Keratinocyte (primary cell): ENCODE measurements around the gene TMBIM1. TPM values are rescaled to one million over a fixed set of nuclear protein-coding genes. Genes with fewer than 3 reads are reported as not detected.

ENCODE experiments used
- DNase-seq: peaks from one replicate; pipeline ENCODE4 v3.0.0-alpha.2; 2011; ENCODE audit warnings: low read depth, missing footprints, low spot score
- FAIRE-seq: peaks from 2 replicates; lab custom pipeline; 2011; peaks lifted over from hg19 to GRCh38; lab: Jason Lieb, UNC
- H2AFZ ChIP-seq: 2 replicates; pipeline ENCODE4 v1.6.0; 2012; ENCODE audit warnings: low read length, control low read depth, inconsistent platforms; ENCODE audit not compliant: control insufficient read depth
- H3K27ac ChIP-seq: 2 replicates; pipeline ENCODE4 v1.5.1; 2011; ENCODE audit warnings: low read length; ENCODE audit not compliant: control insufficient read depth, insufficient read depth
- H3K27me3 ChIP-seq: 3 replicates; pipeline ENCODE4 v1.6.0; 2011; ENCODE audit warnings: low read length; ENCODE audit not compliant: control insufficient read depth, insufficient read depth; ENCODE audit errors: extremely low read depth
- H3K36me3 ChIP-seq, 2 experiments: 2 replicates in 1 of 2; 3 replicates in 1 of 2; pipeline ENCODE4 v1.5.1; 2011; ENCODE audit warnings: low read length in 2 of 2, mild to moderate bottlenecking in 1 of 2; ENCODE audit not compliant: control insufficient read depth in 2 of 2, insufficient read depth in 2 of 2; ENCODE audit errors: extremely low read depth in 1 of 2
- H3K4me1 ChIP-seq: 3 replicates; pipeline ENCODE4 v1.5.1; 2011; ENCODE audit warnings: low read length; ENCODE audit not compliant: control insufficient read depth, insufficient read depth; ENCODE audit errors: extremely low read depth
- H3K4me2 ChIP-seq: 3 replicates; pipeline ENCODE4 v1.6.0; 2011; ENCODE audit warnings: low read depth, low read length; ENCODE audit not compliant: control insufficient read depth, insufficient read depth; ENCODE audit errors: extremely low read depth
- H3K4me3 ChIP-seq, 3 experiments: fragments of 200-600 bp in 1 of 3; sonication (generic) in 1 of 3; 2 replicates in 2 of 3; 3 replicates in 1 of 3; pipeline ENCODE4 v1.5.1; 2011 to 2016; ENCODE audit warnings: low read length in 3 of 3, mild to moderate bottlenecking in 3 of 3, control low read depth in 2 of 3, inconsistent platforms in 1 of 3, low read depth in 1 of 3, mixed read lengths in 1 of 3, mixed run types in 1 of 3, moderate library complexity in 1 of 3; ENCODE audit not compliant: control insufficient read depth in 2 of 3, insufficient read depth in 2 of 3; ENCODE audit errors: extremely low read depth in 1 of 3
- H3K79me2 ChIP-seq: 2 replicates; pipeline ENCODE4 v1.6.0; 2012; ENCODE audit warnings: low read length; ENCODE audit not compliant: control insufficient read depth, insufficient read depth
- H3K9ac ChIP-seq: 3 replicates; pipeline ENCODE4 v1.6.0; 2011; ENCODE audit warnings: low read length; ENCODE audit not compliant: control insufficient read depth, insufficient read depth; ENCODE audit errors: extremely low read depth
- H3K9me1 ChIP-seq: 3 replicates; pipeline ENCODE4 v1.6.0; 2011; ENCODE audit warnings: low read length; ENCODE audit not compliant: control insufficient read depth, insufficient read depth; ENCODE audit errors: extremely low read depth
- H3K9me3 ChIP-seq: 2 replicates; pipeline ENCODE4 v1.5.1; 2012; ENCODE audit warnings: low read depth, low read length; ENCODE audit not compliant: control insufficient read depth
- H4K20me1 ChIP-seq: 3 replicates; pipeline ENCODE4 v1.6.0; 2011; ENCODE audit warnings: low read length; ENCODE audit not compliant: control insufficient read depth, insufficient read depth; ENCODE audit errors: extremely low read depth
- EZH2 ChIP-seq: IDR thresholded peaks from one replicate; pipeline ENCODE4 v1.6.1; 2012; ENCODE audit warnings: inconsistent platforms, mild to moderate bottlenecking, low read length, moderate library complexity
- dilution Hi-C: fragments of 300-500 bp; cut with MboI; formaldehyde crosslinking; loops from one replicate; pipeline ENCODE4 v1.7.0; 2020; ENCODE audit warnings: low sequenced_read_pairs; ENCODE audit not compliant: extremely low pct_ligation_motif_present
- polyA plus RNA-seq, 5 experiments: library from polyadenylated mRNA; depleted of rRNA in 3 of 5; stranded (reverse) in 3 of 5; stranded (forward) in 1 of 5; unstranded in 1 of 5; fragments of >200 nt; gene quantifications; 1 replicate in 1 of 5; 2 replicates in 3 of 5; 3 replicates in 1 of 5; pipeline versions ENCODE4 v1.2.1 to v1.2.3, GENCODE V29; 2011 to 2012; ENCODE audit warnings: missing spikeins in 2 of 5, low read depth in 1 of 5, low replicate concordance in 1 of 5
- TF ChIP-seq, protein P1 (sequence below), 3 experiments: IDR thresholded peaks in 1 of 3; conservative IDR thresholded peaks in 1 of 3; optimal IDR thresholded peaks in 1 of 3; 2 replicates in 2 of 3; 3 replicates in 1 of 3; pipeline versions ENCODE3 to v1.5.1; 2011; ENCODE audit warnings: low read length in 3 of 3, mild to moderate bottlenecking in 3 of 3, moderate library complexity in 2 of 3, control low read depth in 1 of 3, inconsistent platforms in 1 of 3; ENCODE audit not compliant: insufficient read depth in 2 of 3; ENCODE audit errors: extremely low read depth in 1 of 3

The TMBIM1 gene
- polyA plus RNA-seq, 1 donor (not counting 4 experiments of a cell fraction or from before 2014, with no cell fraction given): 609 TPM

DNA sequence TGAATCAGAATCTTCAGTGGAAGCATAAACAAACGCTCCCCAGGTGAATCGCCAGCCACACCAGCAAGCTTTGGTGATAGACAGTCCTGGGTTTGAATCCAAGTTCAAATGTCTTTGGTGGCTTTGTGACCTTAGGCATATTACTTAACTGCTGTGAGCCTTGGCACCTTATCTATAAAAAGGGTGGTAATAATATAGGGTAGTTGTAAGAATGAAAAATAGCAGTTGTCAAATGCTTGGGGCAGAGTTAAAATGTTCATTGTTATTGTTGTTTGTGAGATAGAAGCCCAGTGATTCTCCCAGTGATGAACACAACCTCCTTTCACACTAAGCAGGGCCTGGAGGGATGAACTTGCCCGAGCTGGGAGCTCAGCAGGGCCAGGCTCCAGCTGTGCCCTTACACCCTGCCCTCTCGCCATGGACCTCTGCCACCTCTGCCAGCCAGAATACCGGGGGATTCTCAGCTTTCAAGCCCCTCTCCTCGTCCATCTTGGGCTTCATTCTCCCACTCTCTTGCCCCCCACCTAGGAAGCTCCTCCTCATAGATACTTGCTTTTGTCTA lies 6.1 kb upstream of the TMBIM1 start:
- Histone ChIP-seq H3K79me2 (no peaks in the 10 kb centered on the region), H3K36me3 (no peaks in the 10 kb centered on the region), H3K4me1 (peaks cover 59% of the 10 kb centered on the region), H3K9me1 (no peaks in the 10 kb centered on the region), H3K4me3 (peak overlapping the region in 1 of 3 experiments; percentile 37), H3K27me3 (no peaks in the 10 kb centered on the region), H3K27ac (peak overlapping the region; percentile 85), H3K9me3 (no peaks in the 10 kb centered on the region), H3K9ac (peak overlapping the region; percentile 77), H4K20me1 (no peaks in the 10 kb centered on the region), H3K4me2 (peak overlapping the region; percentile 60), H2AFZ (peak overlapping the region; percentile 39)
- TF ChIP-seq, protein P1, sequence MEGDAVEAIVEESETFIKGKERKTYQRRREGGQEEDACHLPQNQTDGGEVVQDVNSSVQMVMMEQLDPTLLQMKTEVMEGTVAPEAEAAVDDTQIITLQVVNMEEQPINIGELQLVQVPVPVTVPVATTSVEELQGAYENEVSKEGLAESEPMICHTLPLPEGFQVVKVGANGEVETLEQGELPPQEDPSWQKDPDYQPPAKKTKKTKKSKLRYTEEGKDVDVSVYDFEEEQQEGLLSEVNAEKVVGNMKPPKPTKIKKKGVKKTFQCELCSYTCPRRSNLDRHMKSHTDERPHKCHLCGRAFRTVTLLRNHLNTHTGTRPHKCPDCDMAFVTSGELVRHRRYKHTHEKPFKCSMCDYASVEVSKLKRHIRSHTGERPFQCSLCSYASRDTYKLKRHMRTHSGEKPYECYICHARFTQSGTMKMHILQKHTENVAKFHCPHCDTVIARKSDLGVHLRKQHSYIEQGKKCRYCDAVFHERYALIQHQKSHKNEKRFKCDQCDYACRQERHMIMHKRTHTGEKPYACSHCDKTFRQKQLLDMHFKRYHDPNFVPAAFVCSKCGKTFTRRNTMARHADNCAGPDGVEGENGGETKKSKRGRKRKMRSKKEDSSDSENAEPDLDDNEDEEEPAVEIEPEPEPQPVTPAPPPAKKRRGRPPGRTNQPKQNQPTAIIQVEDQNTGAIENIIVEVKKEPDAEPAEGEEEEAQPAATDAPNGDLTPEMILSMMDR (optimal IDR thresholded peaks at IDR 0.05 in 1 of 3, IDR thresholded peaks at IDR 0.05 in 1 of 3, conservative IDR thresholded peaks at IDR 0.05 in 1 of 3; ENCODE audit: extremely low read depth in 1 of 3, insufficient read depth in 2 of 3, low read length in 3 of 3): no peak
- TF ChIP-seq EZH2: no peak
- dilution Hi-C loops: no loop called here
- DNase-seq (no peak), FAIRE-seq (no peak)

DNA sequence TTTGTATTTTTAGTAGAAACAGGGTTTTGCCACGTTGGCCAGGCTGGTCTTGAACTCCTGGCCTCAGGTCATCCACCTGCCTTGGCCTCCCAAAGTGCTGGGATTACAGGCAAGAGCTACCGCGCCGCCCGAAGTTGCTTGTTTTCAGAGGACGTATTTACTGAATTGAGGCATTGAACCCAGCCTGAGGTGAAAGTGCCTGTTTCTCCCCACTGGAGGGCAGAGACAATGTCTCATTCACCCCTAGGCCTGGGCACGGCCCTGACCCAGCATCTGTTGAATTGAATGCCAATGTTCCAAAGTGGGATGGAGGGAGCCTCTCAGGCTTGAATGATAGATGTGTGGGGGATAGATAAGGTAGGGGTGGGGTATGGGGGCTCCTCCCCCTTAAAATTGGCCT lies 4.5 kb upstream of the TMBIM1 start:
- Histone ChIP-seq H3K4me3 (no peak overlapping the region), H3K9me3 (no peaks in the 10 kb centered on the region), H3K9ac (peak overlapping the region; percentile 77), H3K27ac (peak overlapping the region; percentile 85), H3K27me3 (no peaks in the 10 kb centered on the region), H3K9me1 (no peaks in the 10 kb centered on the region), H2AFZ (no peak overlapping the region), H3K4me2 (no peak overlapping the region), H3K4me1 (peaks cover 68% of the 10 kb centered on the region), H3K79me2 (peaks cover 5% of the 10 kb centered on the region), H3K36me3 (no peaks in the 10 kb centered on the region), H4K20me1 (no peaks in the 10 kb centered on the region)
- FAIRE-seq (no peak), DNase-seq (no peak)
- dilution Hi-C loops: no loop called here
- TF ChIP-seq, protein P1 (optimal IDR thresholded peaks at IDR 0.05 in 1 of 3, IDR thresholded peaks at IDR 0.05 in 1 of 3, conservative IDR thresholded peaks at IDR 0.05 in 1 of 3; ENCODE audit: extremely low read depth in 1 of 3, insufficient read depth in 2 of 3, low read length in 3 of 3): peak in 2 of 3 experiments; percentile 14 to 33
- no peak for TF ChIP-seq EZH2
